PC-3 (cell line): ENCODE data around the gene AMER3. TPM values are rescaled to one million over a fixed set of nuclear protein-coding genes. Genes with fewer than 3 reads are reported as not detected.

ENCODE experiments used
- ATAC-seq: fragments of 200-7000 bp; cut with Tn5 transposase; 2 replicates; pipeline ENCODE4 v1.9.1; 2020; ENCODE audit warnings: mild to moderate bottlenecking, moderate library complexity
- BruUV-seq: library from RNA; stranded (reverse); fragments of 400-500 nt; replicated peaks from 2 replicates; lab custom pipeline; 2021; lab: Mats Ljungman, UMichigan
- CTCF ChIA-PET: fragments of 300-600 bp; sonication (Branson Sonifier 250); formaldehyde crosslinking; loops from one replicate; lab custom pipeline; 2022; ENCODE audit warnings: antibody characterized with exemption; lab: Charles Lee
- POLR2A ChIA-PET: fragments of 300-600 bp; sonication (Branson Sonifier 250); formaldehyde crosslinking; loops from one replicate; lab custom pipeline; 2022; ENCODE audit warnings: antibody characterized with exemption; ENCODE audit not compliant: unreplicated experiment; lab: Charles Lee
- DNase-seq: peaks from one replicate; pipeline ENCODE4 v3.0.0-alpha.2; 2015
- H2AFZ ChIP-seq: fragments of 300-600 bp; sonication (generic); 2 replicates; pipeline ENCODE4 v1.6.0; 2016; ENCODE audit warnings: antibody characterized with exemption, low read length
- H3F3A ChIP-seq: fragments of 300-600 bp; sonication (generic); one replicate; pipeline ENCODE4 v1.6.0; 2017; ENCODE audit warnings: antibody characterized with exemption, low read length, control low read depth, mild to moderate bottlenecking; ENCODE audit not compliant: unreplicated experiment
- H3K27ac ChIP-seq: fragments of 300-600 bp; sonication (generic); 2 replicates; pipeline ENCODE4 v1.5.1; 2016; ENCODE audit warnings: mild to moderate bottlenecking, low read length
- H3K27me3 ChIP-seq: fragments of 300-600 bp; sonication (generic); 2 replicates; pipeline ENCODE4 v1.6.1; 2016; ENCODE audit warnings: low read length, mixed read lengths
- H3K36me3 ChIP-seq: fragments of 300-600 bp; sonication (generic); 2 replicates; pipeline ENCODE4 v1.6.1; 2016; ENCODE audit warnings: low read depth, mixed run types, low read length, mixed read lengths
- H3K4me1 ChIP-seq: fragments of 300-600 bp; sonication (generic); 2 replicates; pipeline ENCODE4 v1.5.1; 2016; ENCODE audit warnings: low read length; ENCODE audit not compliant: insufficient read depth
- H3K4me2 ChIP-seq: fragments of 300-600 bp; sonication (generic); 2 replicates; pipeline ENCODE4 v1.6.0; 2016; ENCODE audit warnings: low read length
- H3K4me3 ChIP-seq: fragments of 300-600 bp; sonication (generic); 2 replicates; pipeline ENCODE4 v1.5.1; 2016; ENCODE audit warnings: mild to moderate bottlenecking, low read length, mixed read lengths
- H3K79me2 ChIP-seq: fragments of 300-600 bp; sonication (generic); 2 replicates; pipeline ENCODE4 v1.6.1; 2017; ENCODE audit warnings: low read length, mixed read lengths
- H3K9ac ChIP-seq: fragments of 300-600 bp; sonication (generic); 2 replicates; pipeline ENCODE4 v1.6.0; 2016; ENCODE audit warnings: mild to moderate bottlenecking, low read length
- H3K9me2 ChIP-seq: fragments of 300-600 bp; sonication (generic); replicated peaks from 2 replicates; pipeline ENCODE4 v1.6.1; 2016; ENCODE audit warnings: mixed run types, low read length, mixed read lengths
- H3K9me3 ChIP-seq: fragments of 300-600 bp; sonication (generic); 2 replicates; pipeline ENCODE4 v1.6.1; 2016; ENCODE audit warnings: low read length, mixed read lengths
- H4K20me1 ChIP-seq: fragments of 300-600 bp; sonication (generic); 2 replicates; pipeline ENCODE4 v1.6.1; 2016; ENCODE audit warnings: low read length, mixed read lengths
- EZH2 ChIP-seq: fragments of 300-600 bp; sonication (generic); IDR thresholded peaks from one replicate; pipeline ENCODE4 v1.6.1; 2017; ENCODE audit warnings: antibody characterized with exemption, mild to moderate bottlenecking, low read length; ENCODE audit not compliant: unreplicated experiment
- EZH2phosphoT487 ChIP-seq: fragments of 300-600 bp; sonication (generic); IDR thresholded peaks from 2 replicates; pipeline ENCODE4 v1.6.1; 2018; ENCODE audit warnings: mild to moderate bottlenecking, antibody characterized with exemption, low read length, borderline replicate concordance
- intact Hi-C: fragments of 100-400 bp; cut with micrococcal nuclease; formaldehyde crosslinking; loops from 2 replicates; pipeline ENCODE4 v1.9.0; 2023
- total RNA-seq: library from RNA; depleted of rRNA; stranded (reverse); fragments of >200 nt; gene quantifications from 2 replicates; pipeline ENCODE4 v1.2.3, GENCODE V29; 2014
- TF ChIP-seq, protein P1 (sequence below): fragments of 300-600 bp; sonication (generic); conservative IDR thresholded peaks from 2 replicates; pipeline ENCODE4 v1.5.1; 2017; ENCODE audit warnings: antibody characterized with exemption, low read depth, mild to moderate bottlenecking, low read length

The AMER3 gene
- total RNA-seq, 1 experiment from 2014 or later: not detected

DNA sequence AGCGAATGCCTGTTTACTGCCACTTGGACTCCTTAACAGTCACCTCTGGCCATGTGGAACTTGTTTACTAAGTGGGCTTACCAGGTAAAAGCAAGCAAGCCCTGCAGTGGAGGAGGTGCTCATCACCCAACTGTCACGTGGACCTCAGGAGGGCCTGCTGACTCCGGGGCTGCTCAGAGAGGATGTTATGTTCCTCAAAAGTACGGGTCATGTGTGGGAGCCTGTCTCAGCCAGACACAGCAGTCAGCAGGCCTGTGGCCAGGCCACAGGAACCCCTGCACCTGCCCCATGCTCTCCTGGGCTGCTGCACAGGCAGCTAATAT, 36.2 kb downstream of the AMER3 start:
- Histone ChIP-seq H3K27me3 (peaks cover 3% of the 10 kb centered on the region; the same call in 1 of the 2 replicates), H3K9ac (no peak overlapping the region), H4K20me1 (no peaks in the 10 kb centered on the region), H3K9me2 (no peaks in the 10 kb centered on the region), H3K4me1 (no peaks in the 10 kb centered on the region), H3K9me3 (no peaks in the 10 kb centered on the region), H3K79me2 (no peaks in the 10 kb centered on the region), H3K4me3 (no peak overlapping the region), H3K36me3 (no peaks in the 10 kb centered on the region), H3K4me2 (no peak overlapping the region), H2AFZ (no peak overlapping the region), H3F3A (no peaks in the 10 kb centered on the region), H3K27ac (no peak overlapping the region)
- intact Hi-C loops: loop anchor here (10.0 kb wide), 1 partner anchor 263 kb away; no protein-coding TSS in a partner anchor
- DNase-seq (no peak), ATAC-seq (no peak)
- ChIA-PET CTCF (no interaction called here), POLR2A (no interaction called here)
- BruUV-seq: no TSS peak
- no peak for TF ChIP-seq EZH2phosphoT487
- TF ChIP-seq EZH2: no peak
- TF ChIP-seq, protein P1, sequence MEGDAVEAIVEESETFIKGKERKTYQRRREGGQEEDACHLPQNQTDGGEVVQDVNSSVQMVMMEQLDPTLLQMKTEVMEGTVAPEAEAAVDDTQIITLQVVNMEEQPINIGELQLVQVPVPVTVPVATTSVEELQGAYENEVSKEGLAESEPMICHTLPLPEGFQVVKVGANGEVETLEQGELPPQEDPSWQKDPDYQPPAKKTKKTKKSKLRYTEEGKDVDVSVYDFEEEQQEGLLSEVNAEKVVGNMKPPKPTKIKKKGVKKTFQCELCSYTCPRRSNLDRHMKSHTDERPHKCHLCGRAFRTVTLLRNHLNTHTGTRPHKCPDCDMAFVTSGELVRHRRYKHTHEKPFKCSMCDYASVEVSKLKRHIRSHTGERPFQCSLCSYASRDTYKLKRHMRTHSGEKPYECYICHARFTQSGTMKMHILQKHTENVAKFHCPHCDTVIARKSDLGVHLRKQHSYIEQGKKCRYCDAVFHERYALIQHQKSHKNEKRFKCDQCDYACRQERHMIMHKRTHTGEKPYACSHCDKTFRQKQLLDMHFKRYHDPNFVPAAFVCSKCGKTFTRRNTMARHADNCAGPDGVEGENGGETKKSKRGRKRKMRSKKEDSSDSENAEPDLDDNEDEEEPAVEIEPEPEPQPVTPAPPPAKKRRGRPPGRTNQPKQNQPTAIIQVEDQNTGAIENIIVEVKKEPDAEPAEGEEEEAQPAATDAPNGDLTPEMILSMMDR: no peak

DNA sequence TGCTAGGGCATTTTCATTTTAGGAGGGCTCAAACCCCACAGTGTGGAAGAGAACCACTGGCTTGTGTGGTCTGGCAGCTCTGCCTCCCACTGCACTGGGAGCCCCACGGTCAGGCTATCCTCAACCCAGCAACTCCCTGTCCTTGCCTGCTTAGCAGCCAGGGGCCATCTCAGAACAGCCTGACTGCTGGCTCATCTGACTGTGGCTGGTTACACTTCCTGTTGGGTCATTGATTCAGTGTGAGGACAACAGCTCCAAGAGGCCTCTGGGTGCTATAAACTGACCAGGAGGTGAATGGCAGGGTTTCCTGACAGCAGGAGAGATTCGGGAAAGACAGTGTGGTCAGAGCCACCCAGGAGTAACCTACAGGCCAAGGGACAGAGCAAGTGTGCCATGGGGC, 40.1 kb downstream of the AMER3 start:
- ChIA-PET POLR2A (no interaction called here), CTCF (no interaction called here)
- H2AFZ ChIP-seq: no peak overlapping the region
- no peaks in the 10 kb centered on the region for H3F3A ChIP-seq
- no peak overlapping the region for H3K4me2 ChIP-seq
- no peaks in the 10 kb centered on the region for H3K9me2 ChIP-seq
- intact Hi-C loops: loop anchor here (5.0 to 10.0 kb wide), 2 partner anchors 42 to 259 kb away; partner anchors contain the start of gene ARHGEF4
- no peaks in the 10 kb centered on the region for H3K36me3 ChIP-seq
- no peaks in the 10 kb centered on the region for H3K9me3 ChIP-seq
- H3K27me3 ChIP-seq: no peaks in the 10 kb centered on the region
- TF ChIP-seq EZH2 (no peak), EZH2phosphoT487 (no peak)
- TF ChIP-seq, protein P1: no peak
- H3K4me3 ChIP-seq: no peak overlapping the region
- H3K4me1 ChIP-seq: peaks cover 8% of the 10 kb centered on the region; the same call in 1 of the 2 replicates
- no peaks in the 10 kb centered on the region for H4K20me1 ChIP-seq
- H3K9ac ChIP-seq: no peak overlapping the region
- BruUV-seq: no TSS peak
- no peak for ATAC-seq
- no peak overlapping the region for H3K27ac ChIP-seq
- H3K79me2 ChIP-seq: no peaks in the 10 kb centered on the region
- peak; percentile 28 for DNase-seq

DNA sequence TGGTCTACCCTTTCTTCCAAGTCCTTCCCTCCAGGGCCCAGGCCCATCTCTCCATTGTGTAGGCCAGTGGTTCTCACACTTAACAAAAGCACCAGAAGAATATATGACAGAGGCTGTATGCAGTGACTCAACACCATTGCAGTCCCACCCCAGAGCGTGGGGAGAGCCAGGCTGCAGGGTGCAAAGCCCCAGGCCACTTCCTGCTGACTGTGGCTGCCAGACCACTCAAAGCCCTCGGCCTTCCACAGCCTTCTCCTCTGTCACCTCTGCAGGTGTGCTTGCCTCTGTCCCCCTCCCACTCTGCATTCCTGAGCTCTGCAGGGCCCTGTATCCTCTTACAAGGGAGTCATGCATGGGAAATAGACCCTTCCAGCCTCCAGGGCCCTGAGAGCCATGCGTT, 41.0 kb downstream of the AMER3 start:
- no TSS peak for BruUV-seq
- no peak overlapping the region for H3K4me3 ChIP-seq
- TF ChIP-seq, protein P1: no peak
- TF ChIP-seq EZH2phosphoT487: no peak
- no peak for TF ChIP-seq EZH2
- POLR2A ChIA-PET: interaction anchor here (0.6 kb wide), 1 partner anchor 176 kb away, joined by 10 read pairs; no protein-coding TSS in a partner anchor
- no peak overlapping the region for H3K27ac ChIP-seq
- CTCF ChIA-PET: no interaction called here
- no peaks in the 10 kb centered on the region for H4K20me1 ChIP-seq
- no peaks in the 10 kb centered on the region for H3K79me2 ChIP-seq
- no peak overlapping the region for H2AFZ ChIP-seq
- no peaks in the 10 kb centered on the region for H3K9me3 ChIP-seq
- no peaks in the 10 kb centered on the region for H3K9me2 ChIP-seq
- ATAC-seq (no peak), DNase-seq (peak; percentile 19)
- intact Hi-C loops: loop anchor here (5.0 to 10.0 kb wide), 2 partner anchors 41 to 259 kb away; partner anchors contain the start of gene ARHGEF4
- H3K27me3 ChIP-seq: no peaks in the 10 kb centered on the region
- H3F3A ChIP-seq: no peaks in the 10 kb centered on the region
- H3K4me2 ChIP-seq: no peak overlapping the region
- no peak overlapping the region for H3K9ac ChIP-seq
- H3K36me3 ChIP-seq: no peaks in the 10 kb centered on the region
- H3K4me1 ChIP-seq: peaks cover 8% of the 10 kb centered on the region; the same call in 1 of the 2 replicates
